ENCODE results near the gene BICRA.

Gene BICRA

GRCh38 chr19:47750752-47751151 lies 141.8 kb downstream of the BICRA start:
- DNase-seq (ENCODE audit: low read depth in 2 of 2): no peak

DNA sequence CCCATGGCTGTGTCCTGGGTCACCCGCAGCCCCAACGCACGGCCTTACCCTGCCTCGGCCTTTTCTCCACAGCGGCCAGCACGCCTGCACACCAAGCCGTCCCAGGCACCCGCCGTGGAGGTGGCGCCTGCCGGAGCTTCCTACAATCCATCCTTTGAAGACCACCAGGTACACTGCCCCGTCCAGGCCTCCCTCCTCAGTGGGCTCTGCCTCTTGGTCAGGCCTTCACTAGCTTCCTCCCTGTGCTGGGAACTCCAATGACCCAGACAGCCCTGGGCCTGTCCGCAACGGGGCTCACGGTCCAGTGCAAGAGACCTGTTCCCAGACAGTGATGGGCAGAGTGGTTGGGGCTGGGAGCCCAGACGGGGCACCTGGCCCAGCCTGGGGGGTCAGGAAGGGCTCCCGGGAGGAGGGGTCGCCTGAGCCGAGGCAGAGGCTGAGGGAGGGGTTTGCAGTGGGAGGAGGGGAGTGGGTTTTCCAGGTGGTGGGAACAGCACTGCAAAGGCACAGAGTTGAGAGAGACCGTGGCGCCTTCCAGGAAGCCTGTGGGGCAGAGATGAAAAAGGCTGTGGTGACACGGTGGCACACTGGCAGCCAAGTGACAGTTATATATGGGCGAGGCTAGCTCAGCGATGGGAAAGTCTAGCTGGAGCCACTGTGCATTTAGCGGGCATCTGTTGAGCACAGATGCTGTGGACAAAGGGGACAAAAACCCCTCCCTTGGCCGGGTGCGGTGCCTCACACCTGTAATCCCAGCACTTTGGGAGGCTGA lies 143.7 kb downstream of the BICRA start:
- DNase-seq (ENCODE audit: low read depth in 2 of 2): no peak
